DMS 273 (cell line): ENCODE results near the gene TRIM60.
A peak's percentile ranks its signal among the peaks of the same experiment; 100 is the strongest.
"Not testable (repeated sequence)": the region's sequence is repeated elsewhere in the genome, so short reads cannot be mapped to it uniquely, and the experiment has no call there.

ENCODE experiments used
- DNase-seq: peaks from one replicate; lab custom pipeline; 2025; ENCODE audit not compliant: unreplicated experiment; lab: John Stamatoyannopoulos, UW

TRIM60 gene

DNA sequence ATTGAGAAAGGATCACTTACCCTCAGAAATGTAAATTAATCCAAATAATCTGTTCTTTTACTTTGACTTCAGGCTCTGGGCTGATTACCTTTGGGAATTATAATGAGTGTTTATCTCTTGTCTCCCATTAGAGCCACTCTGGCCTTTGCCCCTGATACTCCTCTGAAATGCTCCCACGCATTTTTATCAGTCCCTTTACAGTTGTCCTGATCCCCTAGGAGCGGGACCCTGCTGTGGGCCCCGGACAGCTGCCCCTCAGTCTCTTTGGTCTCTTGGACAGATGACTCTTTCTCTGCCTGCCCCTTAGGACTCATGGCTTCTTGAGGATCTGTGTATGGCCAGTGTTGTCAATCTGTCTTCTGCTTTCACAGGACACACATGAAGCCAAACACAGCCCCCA is 20.8 kb downstream of the TRIM60 start:
- no peak for DNase-seq

DNA sequence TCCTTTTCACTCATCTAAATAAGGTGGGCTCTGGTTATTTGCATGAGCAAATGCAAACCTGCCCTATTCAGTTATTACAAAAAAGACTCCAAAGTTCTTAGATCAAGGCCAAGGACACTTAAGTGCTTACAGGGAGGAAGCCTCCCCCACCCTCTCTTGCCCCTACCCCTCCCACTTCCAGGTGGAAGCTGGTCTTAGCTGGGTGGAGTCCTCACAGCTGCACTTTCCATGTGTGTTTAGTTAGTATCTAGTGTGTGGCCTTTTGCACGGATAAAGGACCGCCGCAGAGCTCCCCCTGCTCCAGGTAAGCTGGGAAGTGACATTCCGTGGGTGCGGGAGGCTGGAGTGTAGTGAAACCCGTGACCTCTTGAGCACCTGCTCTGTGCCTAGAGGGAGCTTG is 21.8 kb downstream of the TRIM60 start, which contains the start of gene TRIM75:
Gene TRIM75, plus strand, starts transcription at position 222 of the 400 bp plus-strand sequence. CDS start 5,282 bp downstream, outside the sequence.
- no peak for DNase-seq

DNA sequence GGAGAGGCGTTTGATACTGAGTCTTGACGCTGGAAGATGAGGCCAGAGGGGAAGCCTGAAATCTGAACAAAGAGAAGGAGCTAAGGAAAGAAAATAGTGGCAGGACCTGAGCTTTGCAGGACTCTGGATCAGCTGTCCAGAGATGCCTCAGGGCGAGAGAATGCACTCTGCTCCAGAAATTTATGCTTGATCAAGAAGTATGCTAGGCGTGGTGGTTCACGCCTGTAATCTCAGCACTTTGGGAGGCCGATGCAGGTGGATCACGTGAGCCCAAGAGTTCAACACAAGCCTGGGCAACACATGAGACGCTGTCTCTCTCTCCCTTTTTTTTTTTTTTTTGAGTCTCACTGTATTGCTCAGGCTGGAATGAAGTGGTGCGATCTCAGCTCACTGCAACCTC is 23.8 kb downstream of the TRIM60 start:
- DNase-seq = no peak

DNA sequence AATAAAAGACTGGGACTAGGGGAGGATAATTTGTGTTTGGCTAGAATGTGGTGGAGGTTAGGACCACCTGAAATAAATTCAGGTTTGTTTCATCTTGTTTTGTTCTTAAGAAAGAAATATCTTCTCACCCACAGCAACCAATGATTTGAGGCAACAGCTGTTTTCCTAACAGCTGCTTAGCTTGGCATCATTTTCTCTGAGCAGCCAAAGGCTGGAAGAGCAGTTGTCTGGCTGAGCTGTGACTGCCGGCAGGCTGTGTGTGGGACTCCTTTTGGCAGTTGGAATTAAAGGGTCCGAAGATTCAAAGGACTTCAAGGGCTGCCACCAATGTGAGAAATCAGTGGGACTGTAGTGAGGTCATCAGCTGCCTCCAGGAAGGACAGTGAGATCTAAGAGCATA is 26.9 kb downstream of the TRIM60 start:
- no peak for DNase-seq

DNA sequence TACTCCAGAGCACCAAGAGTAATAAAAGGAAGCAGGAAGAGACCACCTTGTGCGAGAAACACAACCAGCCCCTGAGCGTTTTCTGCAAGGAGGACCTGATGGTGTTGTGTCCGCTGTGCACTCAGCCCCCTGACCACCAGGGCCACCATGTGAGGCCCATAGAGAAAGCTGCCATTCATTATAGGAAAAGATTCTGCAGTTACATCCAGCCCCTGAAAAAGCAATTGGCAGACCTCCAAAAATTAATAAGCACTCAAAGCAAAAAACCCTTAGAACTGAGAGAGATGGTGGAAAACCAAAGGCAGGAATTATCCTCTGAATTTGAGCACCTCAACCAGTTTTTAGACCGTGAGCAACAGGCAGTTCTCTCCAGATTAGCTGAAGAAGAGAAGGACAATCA is 27.6 kb downstream of the TRIM60 start:
- no peak for DNase-seq

DNA sequence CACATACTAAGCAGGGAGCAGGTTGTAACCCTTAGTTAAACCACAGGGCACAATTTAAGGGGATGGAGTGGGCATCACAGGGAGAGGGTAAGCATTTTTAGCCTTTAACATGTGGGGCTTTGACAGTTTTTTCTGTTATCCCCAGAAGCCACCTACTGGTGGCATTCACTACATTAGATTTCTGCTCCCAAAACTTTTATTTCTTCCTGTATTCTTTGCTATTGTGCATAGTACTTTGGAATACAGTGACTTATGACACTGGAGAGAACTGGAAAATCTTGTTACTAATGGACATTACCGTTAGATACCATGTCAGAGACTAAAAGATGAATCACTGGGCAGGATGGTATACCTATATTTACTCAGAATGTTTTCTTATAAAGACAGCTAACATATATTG is 29.1 kb downstream of the TRIM60 start:
- DNase-seq = no peak

DNA sequence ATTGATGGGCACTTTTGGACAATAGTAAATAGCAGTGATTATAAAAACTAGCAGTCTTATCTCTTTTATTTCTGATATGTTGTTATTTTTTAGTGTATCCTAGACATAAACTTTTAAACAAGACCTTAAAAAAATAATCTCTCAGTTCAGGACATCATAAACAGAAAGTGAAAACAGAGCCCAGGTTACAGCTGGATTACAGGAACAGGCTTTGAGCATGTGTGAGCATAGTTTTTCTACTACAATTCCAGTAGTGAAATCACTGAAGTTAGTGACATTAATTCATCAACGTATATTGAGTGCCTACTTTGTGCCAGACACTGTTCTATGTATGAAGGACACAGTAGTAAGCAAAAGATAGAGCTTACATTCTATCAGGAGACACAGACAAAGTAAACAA is 38.8 kb downstream of the TRIM60 start:
- DNase-seq = no peak

DNA sequence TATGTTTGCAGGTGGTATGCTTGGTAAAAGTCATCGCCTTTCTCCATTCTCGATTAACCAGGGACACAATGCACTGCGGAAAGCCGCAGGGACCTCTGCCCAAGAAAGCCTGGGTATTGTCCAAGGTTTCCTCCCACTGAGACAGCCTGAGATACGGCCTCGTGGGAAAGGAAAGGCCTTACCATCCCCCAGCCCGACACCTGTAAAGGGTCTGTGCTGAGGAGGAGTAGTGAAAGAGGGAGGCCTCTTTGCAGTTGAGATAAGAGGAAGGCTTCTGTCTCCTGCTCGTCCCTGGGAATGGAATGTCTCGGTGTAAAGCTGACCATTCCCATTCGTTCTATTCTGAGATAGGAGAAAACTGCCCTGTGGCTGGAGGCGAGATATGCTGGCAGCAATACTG is 41.5 kb downstream of the TRIM60 start:
- not testable (repeated sequence) for DNase-seq

DNA sequence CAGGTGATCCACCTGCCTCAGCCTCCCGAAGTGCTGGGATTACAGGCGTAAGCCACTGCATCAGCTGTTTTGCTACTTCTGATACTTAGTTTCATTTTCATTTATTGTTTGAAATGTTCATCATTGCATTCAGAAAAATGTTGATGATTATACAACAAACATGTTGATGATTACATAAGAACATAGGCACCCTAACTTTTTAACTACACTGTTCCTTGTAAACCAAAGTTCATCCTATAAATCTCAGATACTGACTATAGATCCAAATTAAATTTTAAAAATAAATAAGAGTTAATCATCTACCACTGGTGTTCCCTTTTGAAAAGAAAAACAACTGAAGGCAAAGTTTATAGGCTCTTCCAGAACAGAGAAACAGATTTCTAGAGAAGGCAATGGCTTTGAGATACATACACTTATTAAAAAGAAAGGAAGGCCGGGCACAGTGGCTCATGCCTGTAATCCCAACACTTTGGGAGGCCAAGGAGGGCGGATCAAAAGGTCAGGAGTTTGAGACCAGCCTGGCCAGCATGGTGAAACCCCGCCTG is 45.3 kb downstream of the TRIM60 start:
- no peak for DNase-seq

DNA sequence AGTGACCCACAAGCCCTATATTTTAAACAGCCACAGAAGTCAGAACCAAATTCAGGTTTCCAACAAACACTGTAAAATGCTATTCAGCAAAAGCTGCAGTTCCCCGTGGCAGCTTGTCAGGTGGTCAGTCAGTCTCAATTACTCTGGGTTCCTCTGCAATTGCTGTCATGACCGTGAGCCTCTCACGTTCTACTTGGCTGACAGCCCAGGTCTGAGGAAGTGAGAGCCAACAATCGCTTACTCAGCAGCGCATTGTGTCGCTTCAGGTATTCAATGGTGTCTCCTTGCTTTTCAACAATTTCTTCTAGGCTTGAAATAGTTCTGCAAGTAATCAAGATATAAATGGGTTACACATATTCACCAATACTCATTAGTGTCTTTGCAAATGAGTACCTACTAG is 47.7 kb downstream of the TRIM60 start:
- peak; percentile 33 for DNase-seq

DNA sequence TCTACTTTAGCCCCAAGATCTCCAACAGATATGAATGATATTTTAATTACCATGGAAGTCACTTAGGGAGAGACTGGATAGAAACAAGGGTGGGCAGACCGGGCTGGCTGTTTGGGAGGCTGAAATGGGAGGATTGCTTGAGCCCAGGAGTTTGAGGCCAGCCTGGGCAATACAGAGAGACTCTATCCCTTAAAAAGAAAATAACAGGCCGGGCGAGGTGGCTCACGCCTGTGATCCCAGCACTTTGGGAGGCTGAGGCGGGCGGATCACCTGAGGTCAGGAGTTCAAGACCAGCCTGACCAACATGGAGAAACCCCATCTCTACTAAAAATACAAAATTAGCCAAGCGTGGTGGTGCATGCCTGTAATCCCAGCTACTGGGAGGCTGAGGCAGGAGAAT is 53.0 kb downstream of the TRIM60 start:
- DNase-seq = not testable (repeated sequence)

DNA sequence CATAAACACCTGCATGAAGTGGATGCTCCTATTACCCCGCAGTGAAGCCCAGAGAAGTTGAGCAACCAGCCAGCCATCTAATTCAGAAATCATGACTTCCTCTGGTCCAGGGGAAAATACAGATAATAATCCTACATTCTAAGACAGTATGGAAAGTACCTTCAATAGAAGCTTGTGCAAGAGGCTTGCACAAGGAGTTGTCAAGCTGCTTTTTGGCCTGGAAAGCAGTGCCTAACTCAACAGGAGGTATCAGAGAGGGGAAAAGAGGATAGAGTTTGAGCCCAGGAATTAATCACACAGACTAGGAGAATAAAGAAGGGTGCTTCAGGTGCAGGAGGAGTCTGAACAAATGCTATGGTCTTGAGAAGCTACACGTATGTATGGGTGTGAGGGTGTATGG is 54.1 kb downstream of the TRIM60 start:
- no peak for DNase-seq

DNA sequence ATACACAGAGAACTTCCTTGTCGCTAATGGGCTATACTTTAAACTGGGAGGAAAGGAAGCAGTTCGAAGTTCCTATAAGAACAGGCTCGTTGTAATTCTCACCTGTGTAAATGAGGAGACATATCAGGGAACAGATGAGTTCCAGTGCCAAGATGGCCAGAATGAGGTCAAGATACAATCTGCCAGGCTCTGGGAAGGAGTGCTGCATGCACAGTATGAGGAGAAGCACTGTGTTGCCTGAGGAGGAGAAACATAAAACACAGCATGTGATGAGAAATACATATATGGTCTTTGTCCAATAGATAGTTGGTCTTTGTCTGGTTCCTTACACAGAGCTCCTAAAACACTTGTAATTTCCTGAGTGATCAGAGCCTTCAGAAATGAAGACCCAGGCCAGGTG is 56.6 kb downstream of the TRIM60 start:
- DNase-seq = no peak
